T-helper 1 cell (primary cell): Measurements from ENCODE around the gene NCAPH2.
A peak's percentile ranks its signal among the peaks of the same experiment; 100 is the strongest.

Source experiments
- DNase-seq, 5 donors: peaks; one replicate each; pipeline ENCODE4 v3.0.0-alpha.2; 2012 to 2020
- total RNA-seq, 4 donors: gene quantifications; one replicate each; lab custom pipeline; 2026; lab: John Stamatoyannopoulos, UW

Gene NCAPH2
- 96.6 to 159 (median 110) reads per million in 4 donors for total RNA-seq

DNA sequence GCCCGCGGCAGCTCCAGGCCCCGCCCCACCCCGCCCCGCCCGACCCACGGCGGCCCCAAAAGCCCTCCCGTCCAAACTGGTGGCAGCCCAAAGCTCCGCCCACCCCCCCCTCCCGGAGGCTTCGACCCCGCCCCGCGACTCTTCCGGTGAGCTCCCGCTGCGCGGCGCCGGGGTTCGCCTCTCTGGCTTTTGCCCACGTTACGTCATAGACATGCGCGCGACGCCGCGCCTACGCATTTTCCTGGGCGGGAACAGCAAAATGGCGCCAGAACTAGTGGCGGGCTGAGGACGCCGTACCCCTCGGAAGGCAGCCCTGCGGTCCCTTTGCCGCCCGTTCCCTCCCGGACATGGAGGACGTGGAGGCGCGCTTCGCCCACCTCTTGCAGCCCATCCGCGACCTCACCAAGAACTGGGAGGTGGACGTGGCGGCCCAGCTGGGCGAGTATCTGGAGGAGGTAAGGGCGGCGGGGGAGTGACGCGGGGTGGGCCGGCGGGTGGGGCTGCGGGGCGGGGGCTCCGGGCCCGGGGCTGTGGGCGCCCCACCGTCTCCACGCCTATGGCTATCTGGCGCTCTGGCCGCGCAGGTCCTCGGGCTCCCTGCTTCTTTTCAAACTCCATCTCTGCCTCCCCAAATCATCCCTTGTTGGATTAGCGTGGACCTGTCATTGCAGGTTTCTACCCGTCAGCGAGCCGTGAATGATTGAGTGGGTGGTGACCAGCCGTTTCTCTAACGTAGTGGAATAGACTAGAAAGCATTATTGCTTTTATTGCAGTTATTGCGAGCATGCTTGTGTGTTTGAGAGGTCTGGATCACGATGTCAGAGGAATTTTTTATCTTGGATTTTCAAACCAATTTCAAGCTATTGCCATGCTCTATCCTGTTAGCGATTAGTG is at the start of gene NCAPH2:
Gene NCAPH2 (plus strand): TSS at position 234 of the 894 bp plus-strand sequence. CDS start 114 bp downstream, at position 348.
- peak in 4 of 5 donors; percentile 94 to 99 (median 96) for DNase-seq

GRCh38 chr22:50459016-50459415 is 49.0 kb upstream of the NCAPH2 start:
- no peak for DNase-seq

GRCh38 chr22:50459496-50460140 is 48.4 kb upstream of the NCAPH2 start:
- no peak for DNase-seq

DNA sequence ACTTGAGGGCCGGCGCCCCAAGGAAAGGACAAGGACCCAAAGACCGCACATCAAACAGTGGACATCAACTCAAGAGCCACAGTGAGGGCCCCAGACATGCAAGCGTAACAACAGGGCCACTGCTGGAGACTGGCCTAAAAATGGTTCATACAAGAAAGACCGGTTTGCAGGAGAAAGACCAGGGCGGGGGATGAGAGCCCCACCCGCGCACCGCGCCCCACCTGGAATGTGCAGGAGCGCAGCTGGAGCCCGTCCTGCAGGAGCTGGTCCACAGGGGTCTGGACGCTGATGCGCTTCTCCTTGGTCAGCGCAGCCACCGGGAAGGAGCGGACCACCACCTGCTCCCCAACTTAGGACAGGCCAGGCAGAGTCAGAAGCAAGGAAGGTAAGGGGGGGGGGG is 47.1 kb upstream of the NCAPH2 start:
- no peak for DNase-seq

- no peak for DNase-seq
Observed at GRCh38 chr22:50461536-50461935, 46.5 kb upstream of the NCAPH2 start.

- no peak for DNase-seq
Observed at GRCh38 chr22:50461979-50462540, 46.0 kb upstream of the NCAPH2 start.

DNA sequence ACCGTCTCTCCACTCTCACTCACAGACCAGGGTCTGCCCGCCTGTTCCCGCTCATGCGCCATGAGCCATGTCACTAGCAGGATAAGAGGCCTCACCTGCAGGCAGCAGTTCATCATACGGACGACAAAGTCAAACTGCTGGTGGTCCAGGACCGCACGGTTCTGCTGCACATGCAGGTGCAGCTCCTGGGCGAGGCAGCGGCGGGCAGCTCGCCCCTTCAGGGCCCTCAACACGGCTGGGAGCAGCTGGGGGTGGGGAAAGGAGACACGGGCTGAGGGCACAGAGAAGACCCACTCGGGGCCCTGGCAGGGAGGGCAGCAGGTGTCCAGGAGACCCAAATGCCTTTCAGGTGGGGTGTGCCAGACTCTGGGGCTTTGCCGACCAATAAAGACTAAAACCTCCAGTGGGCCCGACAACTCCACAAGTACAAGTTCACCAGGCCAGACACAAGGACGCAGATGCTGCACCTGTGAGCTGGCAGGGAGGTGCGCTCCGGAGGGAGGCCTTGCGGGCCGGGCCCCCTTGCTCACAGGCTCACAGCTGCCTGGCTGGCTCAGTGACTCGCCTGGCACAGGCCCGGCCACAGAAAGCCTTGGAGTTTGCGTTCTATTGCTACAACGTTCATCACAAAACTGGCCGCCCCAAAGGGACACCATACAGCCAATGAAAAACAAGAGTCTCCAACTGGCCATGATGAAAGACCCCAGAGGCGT is 44.7 kb upstream of the NCAPH2 start:
- DNase-seq, result no peak

DNA sequence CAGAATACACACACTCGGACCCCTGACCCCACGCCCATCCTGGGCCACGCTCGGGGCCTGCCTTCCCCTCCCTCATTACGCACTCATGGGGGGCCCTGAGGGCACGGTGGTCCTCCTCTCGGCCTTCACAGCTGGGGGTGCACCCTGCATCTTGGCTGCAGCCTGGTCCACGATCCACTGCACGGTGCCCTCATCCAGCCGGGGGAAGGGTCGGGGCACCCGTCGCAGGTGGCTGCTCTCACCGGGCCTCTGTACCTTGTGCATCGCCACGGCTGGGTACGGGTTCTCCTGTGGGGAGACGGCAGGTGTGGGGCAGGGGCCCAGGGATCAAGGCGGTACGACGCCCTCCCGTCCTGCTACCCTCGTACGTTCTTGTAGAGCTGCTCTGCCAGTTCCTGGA is 43.6 kb upstream of the NCAPH2 start:
- no peak for DNase-seq

DNA sequence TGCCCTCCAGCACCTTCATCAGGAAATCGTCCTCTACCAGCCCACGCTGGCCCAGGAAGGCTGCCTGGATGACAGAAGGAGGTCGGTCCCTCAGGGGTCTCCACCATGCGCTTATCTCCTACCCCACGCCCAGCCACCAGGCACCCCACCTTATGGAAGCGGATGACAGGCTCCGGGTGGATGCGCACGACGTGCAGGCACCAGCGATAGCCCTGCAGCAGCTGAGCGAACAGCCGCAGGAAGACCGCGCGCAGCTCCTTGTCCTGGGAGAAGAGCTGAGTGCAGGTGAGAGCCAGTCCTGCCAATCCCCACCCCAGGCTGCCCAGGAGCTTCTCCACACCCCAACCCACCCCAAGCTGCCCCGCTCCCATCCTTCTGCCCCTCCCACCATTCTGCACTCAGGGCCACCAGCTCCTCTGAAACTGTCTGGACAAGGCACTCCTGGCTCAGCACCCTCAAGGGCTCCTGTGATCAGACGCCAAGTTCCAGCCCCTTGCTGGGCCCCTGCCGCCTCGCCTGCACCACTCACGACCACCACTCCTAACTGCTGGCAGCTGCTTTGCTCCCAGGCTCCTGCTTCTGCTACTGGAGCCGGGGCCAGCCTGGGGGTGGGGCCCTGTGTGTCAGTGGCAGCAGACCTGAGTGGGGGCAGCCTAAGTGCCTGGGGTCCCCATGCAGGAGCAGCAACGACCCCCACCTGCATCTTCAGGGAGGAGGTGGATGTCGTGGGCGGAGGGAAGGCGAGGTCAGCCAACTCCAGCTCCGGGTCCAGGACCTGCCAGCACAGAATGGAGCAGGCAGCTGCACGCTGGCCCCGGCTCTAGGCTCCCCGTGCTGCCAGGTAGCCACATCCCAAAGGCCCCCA is 42.7 kb upstream of the NCAPH2 start:
- no peak for DNase-seq

DNA sequence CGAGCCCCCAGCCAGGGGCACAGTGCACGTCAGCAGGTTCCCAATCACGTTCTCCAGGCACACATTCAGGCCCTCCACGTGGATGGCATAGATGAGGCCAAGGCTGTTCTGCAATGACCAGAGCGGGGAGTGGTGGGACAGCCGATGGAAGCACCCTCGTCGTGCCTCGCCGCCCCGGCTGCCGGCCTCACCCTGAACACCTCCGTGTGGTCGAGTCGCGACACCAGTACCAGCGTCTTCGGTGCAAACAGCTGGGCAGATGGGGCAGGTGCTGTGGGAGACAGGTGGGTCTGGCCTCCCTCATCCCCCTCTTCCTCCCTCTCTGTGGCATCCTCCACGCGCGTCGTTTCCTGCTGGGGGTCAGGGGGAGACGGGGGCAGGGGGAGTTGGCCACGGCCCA is 40.7 kb upstream of the NCAPH2 start:
- DNase-seq, result no peak

- no peak for DNase-seq
Observed at GRCh38 chr22:50467773-50468440, 40.1 kb upstream of the NCAPH2 start.

DNA sequence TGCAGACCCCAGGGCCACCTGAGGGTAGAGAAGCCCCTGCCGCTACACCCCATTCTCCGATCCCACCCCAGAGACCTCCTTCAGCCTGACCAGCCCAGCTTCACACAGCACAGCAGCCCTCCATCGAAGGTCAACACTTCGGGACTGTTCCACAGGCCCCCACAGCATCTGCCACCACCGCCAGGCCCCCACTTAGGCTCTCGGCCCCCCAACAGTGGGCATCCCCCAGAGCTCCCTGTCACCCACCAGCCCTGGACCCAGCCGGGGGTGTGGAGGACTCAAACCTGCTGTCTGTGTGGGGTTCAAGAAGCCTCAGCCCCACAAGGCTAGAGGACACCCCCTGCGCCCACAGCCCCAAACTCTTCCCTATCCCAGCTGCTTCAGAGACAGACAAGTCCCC is 39.4 kb upstream of the NCAPH2 start:
- no peak for DNase-seq

GRCh38 chr22:50469377-50470305 is 38.4 kb upstream of the NCAPH2 start:
- DNase-seq, result peak; percentile 93 to 100 (median 95)

DNA sequence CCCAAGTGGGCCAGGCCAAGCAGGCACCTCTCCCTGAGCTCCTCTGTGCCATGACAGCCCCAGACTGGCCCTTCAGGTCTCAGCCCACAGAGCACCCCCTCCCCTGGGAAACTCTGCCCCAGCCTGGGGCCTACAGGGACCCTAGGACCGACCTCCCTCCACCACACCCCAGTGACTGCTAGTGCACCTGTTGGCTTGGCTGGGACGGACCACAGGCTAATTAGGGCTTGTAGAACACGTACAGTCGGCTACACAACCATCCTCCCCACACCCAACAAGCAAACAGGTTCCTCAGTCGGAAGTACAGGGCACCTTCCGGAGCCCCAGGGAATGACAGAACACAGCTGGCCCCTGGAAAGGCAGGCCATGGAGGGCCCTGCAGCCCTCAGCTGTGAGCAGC is 37.5 kb upstream of the NCAPH2 start:
- DNase-seq, result no peak

DNA sequence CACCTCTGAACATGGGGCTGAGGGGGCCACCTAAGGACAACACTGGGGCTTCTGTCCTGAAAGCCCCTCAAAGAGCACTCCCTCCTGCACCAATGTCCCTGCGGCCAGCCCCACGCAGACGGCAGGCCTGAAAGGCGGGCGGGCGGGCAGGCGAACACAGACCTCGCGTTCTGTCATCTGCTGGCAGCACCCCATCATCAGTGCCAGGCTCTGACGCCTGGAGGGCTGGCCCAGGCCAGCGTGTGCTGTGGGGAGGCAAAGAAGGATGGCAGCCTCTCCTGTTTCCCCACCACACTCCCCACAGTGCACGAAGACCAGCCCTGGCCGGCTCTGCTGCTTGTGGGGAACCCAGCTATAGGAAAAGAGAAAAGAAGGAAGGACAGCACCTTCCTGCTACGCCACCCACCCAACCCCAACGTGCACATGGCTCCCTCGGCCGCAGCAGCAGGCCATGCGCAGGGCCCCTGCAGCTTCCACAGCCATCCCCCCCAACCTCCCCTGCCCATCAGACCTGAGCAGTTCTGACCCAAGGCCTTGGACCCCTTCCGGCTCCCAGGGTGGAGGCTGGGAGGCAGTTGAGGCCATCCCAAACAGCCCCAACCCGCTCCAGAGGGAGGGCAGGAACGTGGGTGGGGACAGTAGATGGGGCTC is 36.7 kb upstream of the NCAPH2 start:
- no peak for DNase-seq

DNA sequence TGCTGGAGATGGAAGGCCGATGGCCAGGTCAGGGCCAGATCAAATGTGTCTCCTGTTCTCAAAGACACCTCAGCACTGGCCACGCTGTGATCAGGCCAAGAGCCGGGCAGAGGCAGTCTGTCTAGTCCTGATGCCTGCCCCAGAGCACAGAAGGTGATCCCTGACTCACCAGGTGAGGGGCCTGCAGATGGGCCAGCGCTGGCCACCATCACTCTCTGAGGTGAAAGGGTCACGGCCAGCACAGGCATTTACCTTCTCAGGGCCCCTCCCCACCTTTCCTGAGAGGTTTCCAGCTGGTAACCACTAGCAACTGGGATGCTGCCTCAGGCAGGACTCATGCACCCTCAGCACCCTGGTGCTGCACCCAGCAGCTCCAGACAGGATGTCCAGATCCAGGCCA is 36.1 kb upstream of the NCAPH2 start:
- no peak for DNase-seq

GRCh38 chr22:50473088-50473487 is 34.9 kb upstream of the NCAPH2 start:
- peak in 3 of 5 donors; percentile 40 to 63 (median 54) for DNase-seq

GRCh38 chr22:50473855-50474671 is 34.0 kb upstream of the NCAPH2 start:
- peak in 2 of 5 donors; percentile 10 to 41 for DNase-seq
